HepG2 (cell line): ENCODE data around the gene EFNA3. TPM values are rescaled to one million over a fixed set of nuclear protein-coding genes. Genes with fewer than 3 reads are reported as not detected.

Experiments
- ARID2 ChIP-seq: sonication (generic); formaldehyde crosslinking; IDR thresholded peaks from 2 replicates; pipeline ENCODE4 v1.8.1; 2022; ENCODE audit warnings: mild to moderate bottlenecking, missing genetic modification reagents, borderline replicate concordance
- ATF5 ChIP-seq: sonication (generic); formaldehyde crosslinking; IDR thresholded peaks from 2 replicates; pipeline ENCODE4 v1.4.0; 2020; ENCODE audit warnings: mild to moderate bottlenecking, low read depth, missing genetic modification reagents
- FOXK1 ChIP-seq: sonication (generic); formaldehyde crosslinking; IDR thresholded peaks from 2 replicates; pipeline ENCODE4 v1.4.0; 2020; ENCODE audit warnings: low read depth, missing genetic modification reagents, borderline replicate concordance
- GABPA ChIP-seq, 2 experiments: IDR thresholded peaks; 2 replicates each; pipeline ENCODE4 v1.6.1; 2011 to 2016; ENCODE audit warnings: low read depth in 2 of 2, low read length in 1 of 2, missing biosample characterization in 1 of 2, missing genetic modification characterization in 1 of 2
- KDM5A ChIP-seq: fragments of 200-600 bp; sonication (generic); IDR thresholded peaks from 2 replicates; pipeline ENCODE4 v1.7.0; 2018; ENCODE audit warnings: antibody characterized with exemption, mild to moderate bottlenecking, low read length, borderline replicate concordance
- MIER3 ChIP-seq: IDR thresholded peaks from 2 replicates; pipeline ENCODE4 v1.6.1; 2016; ENCODE audit warnings: missing compliant biosample characterization, borderline replicate concordance
- NR2F6 ChIP-seq, 2 experiments: IDR thresholded peaks; 2 replicates each; pipeline ENCODE4 v1.6.1; 2016; ENCODE audit warnings: antibody characterized with exemption in 1 of 2, mild to moderate bottlenecking in 1 of 2
- NR3C1 ChIP-seq: sonication (generic); formaldehyde crosslinking; IDR thresholded peaks from 2 replicates; pipeline ENCODE4 v1.4.0; 2020; ENCODE audit warnings: missing genetic modification reagents
- NRL ChIP-seq: sonication (generic); formaldehyde crosslinking; IDR thresholded peaks from 2 replicates; pipeline ENCODE4 v1.5.0; 2020; ENCODE audit warnings: missing genetic modification reagents, mild to moderate bottlenecking, moderate library complexity, borderline replicate concordance
- SATB2 ChIP-seq: sonication (generic); formaldehyde crosslinking; IDR thresholded peaks from 2 replicates; pipeline ENCODE4 v1.5.0; 2020; ENCODE audit warnings: missing genetic modification reagents
- SMAD1 ChIP-seq: sonication (generic); formaldehyde crosslinking; IDR thresholded peaks from 2 replicates; pipeline ENCODE4 v1.4.0; 2020; ENCODE audit warnings: missing genetic modification reagents, low read depth, mild to moderate bottlenecking, borderline replicate concordance
- TEAD3 ChIP-seq: optimal IDR thresholded peaks from 2 replicates; pipeline ENCODE3; 2016; ENCODE audit warnings: borderline replicate concordance
- ZNF333 ChIP-seq: sonication (generic); formaldehyde crosslinking; IDR thresholded peaks from 2 replicates; pipeline ENCODE4 v1.4.0; 2020; ENCODE audit warnings: mild to moderate bottlenecking, missing genetic modification reagents, borderline replicate concordance
- ZNF761 ChIP-seq: sonication (generic); formaldehyde crosslinking; conservative IDR thresholded peaks from 2 replicates; pipeline ENCODE4 v1.4.0; 2020; ENCODE audit warnings: mild to moderate bottlenecking, missing genetic modification reagents
- ZNF850 ChIP-seq: sonication (generic); formaldehyde crosslinking; conservative IDR thresholded peaks from 2 replicates; pipeline ENCODE4 v1.9.0; 2021; ENCODE audit warnings: mild to moderate bottlenecking, missing genetic modification reagents
- ZNF891 ChIP-seq: sonication (generic); formaldehyde crosslinking; IDR thresholded peaks from 2 replicates; pipeline ENCODE4 v1.5.0; 2020; ENCODE audit warnings: mild to moderate bottlenecking, missing genetic modification reagents
- polyA plus RNA-seq, 8 experiments: library from polyadenylated mRNA; depleted of rRNA in 3 of 8; stranded (reverse) in 7 of 8; unstranded in 1 of 8; fragments of >200 nt; fragmentation: Illumina TruSeq in 4 of 8; extraction: Trizol in 4 of 8; gene quantifications; 2 replicates each; pipeline versions ENCODE4 v1.2.1 to v1.2.3, GENCODE V29; 2011 to 2016; ENCODE audit warnings: low read depth in 4 of 8, missing spikeins in 1 of 8, mixed read lengths in 1 of 8; ENCODE audit not compliant: insufficient read depth in 1 of 8
- total RNA-seq, 5 experiments: library from RNA; depleted of rRNA; stranded (reverse); fragments of >200 nt; fragmentation: Illumina TruSeq; extraction: Trizol; gene quantifications; 2 replicates each; pipeline ENCODE4 v1.2.3, GENCODE V29; 2016; ENCODE audit warnings: low read depth in 1 of 5
- TF ChIP-seq, protein P1 (sequence below): sonication (generic); formaldehyde crosslinking; IDR thresholded peaks from 2 replicates; pipeline ENCODE4 v1.8.1; 2022; ENCODE audit warnings: mild to moderate bottlenecking, missing genetic modification reagents
- TF ChIP-seq, protein P2 (sequence below): sonication (generic); formaldehyde crosslinking; IDR thresholded peaks from 2 replicates; pipeline ENCODE4 v1.4.0; 2020; ENCODE audit warnings: mild to moderate bottlenecking, missing genetic modification reagents
- TF ChIP-seq, protein P3 (sequence below): sonication (generic); formaldehyde crosslinking; IDR thresholded peaks from 2 replicates; pipeline ENCODE4 v1.4.0; 2020; ENCODE audit warnings: mild to moderate bottlenecking, missing genetic modification reagents
- TF ChIP-seq, protein P4 (sequence below): IDR thresholded peaks from 2 replicates; pipeline ENCODE4 v1.6.1; 2018; ENCODE audit warnings: missing genetic modification reagents, mild to moderate bottlenecking, missing compliant biosample characterization

The EFNA3 gene
- total and polyA plus RNA-seq, 2 of the 13 experiments (the other 11 are each of a cell fraction or from before 2014, with no cell fraction given), result 1.0 to 5.7 TPM

GRCh38 chr1:155063550-155064110 is 15.0 kb upstream of the EFNA3 start, which contains the start of gene EFNA4 (continued):
- TF ChIP-seq, protein P1, sequence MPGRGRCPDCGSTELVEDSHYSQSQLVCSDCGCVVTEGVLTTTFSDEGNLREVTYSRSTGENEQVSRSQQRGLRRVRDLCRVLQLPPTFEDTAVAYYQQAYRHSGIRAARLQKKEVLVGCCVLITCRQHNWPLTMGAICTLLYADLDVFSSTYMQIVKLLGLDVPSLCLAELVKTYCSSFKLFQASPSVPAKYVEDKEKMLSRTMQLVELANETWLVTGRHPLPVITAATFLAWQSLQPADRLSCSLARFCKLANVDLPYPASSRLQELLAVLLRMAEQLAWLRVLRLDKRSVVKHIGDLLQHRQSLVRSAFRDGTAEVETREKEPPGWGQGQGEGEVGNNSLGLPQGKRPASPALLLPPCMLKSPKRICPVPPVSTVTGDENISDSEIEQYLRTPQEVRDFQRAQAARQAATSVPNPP (CRISPR knock-in tag), result no peak
- TF ChIP-seq ARID2 (CRISPR knock-in tag) (peak; percentile 56; the same call in 1 of the 2 replicates), ZNF850 (no peak), SMAD1 (CRISPR knock-in tag) (0 out of 2 replicates have a peak, but pooled peaks have one; percentile 68), ZNF891 (CRISPR knock-in tag) (peak; percentile 31; the same call in 1 of the 2 replicates), NRL (peak; percentile 64; the same call in 1 of the 2 replicates), FOXK1 (no peak; the same call in 1 of the 2 replicates), NR2F6 (IDR thresholded peaks at IDR 0.05) (no peak), NR2F6 (CRISPR knock-in tag; IDR thresholded peaks at IDR 0.05) (peak; percentile 9; the same call in 1 of the 2 replicates), TEAD3 (CRISPR knock-in tag) (peak; percentile 24), KDM5A (peak; percentile 82), ZNF333 (CRISPR knock-in tag) (0 out of 2 replicates have a peak, but pooled peaks have one; percentile 33), ZNF761 (CRISPR knock-in tag) (no peak), MIER3 (CRISPR knock-in tag) (no peak), SATB2 (CRISPR knock-in tag) (no peak), NR3C1 (CRISPR knock-in tag) (no peak), GABPA (IDR thresholded peaks at IDR 0.05; ENCODE audit: low read depth, low read length) (no peak), GABPA (CRISPR knock-in tag; IDR thresholded peaks at IDR 0.05; ENCODE audit: low read depth) (peak; percentile 39; the same call in 1 of the 2 replicates), ATF5 (CRISPR knock-in tag) (no peak)
- TF ChIP-seq, protein P2, sequence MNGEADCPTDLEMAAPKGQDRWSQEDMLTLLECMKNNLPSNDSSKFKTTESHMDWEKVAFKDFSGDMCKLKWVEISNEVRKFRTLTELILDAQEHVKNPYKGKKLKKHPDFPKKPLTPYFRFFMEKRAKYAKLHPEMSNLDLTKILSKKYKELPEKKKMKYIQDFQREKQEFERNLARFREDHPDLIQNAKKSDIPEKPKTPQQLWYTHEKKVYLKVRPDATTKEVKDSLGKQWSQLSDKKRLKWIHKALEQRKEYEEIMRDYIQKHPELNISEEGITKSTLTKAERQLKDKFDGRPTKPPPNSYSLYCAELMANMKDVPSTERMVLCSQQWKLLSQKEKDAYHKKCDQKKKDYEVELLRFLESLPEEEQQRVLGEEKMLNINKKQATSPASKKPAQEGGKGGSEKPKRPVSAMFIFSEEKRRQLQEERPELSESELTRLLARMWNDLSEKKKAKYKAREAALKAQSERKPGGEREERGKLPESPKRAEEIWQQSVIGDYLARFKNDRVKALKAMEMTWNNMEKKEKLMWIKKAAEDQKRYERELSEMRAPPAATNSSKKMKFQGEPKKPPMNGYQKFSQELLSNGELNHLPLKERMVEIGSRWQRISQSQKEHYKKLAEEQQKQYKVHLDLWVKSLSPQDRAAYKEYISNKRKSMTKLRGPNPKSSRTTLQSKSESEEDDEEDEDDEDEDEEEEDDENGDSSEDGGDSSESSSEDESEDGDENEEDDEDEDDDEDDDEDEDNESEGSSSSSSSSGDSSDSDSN (CRISPR knock-in tag), result peak; percentile 40
- TF ChIP-seq, protein P3, sequence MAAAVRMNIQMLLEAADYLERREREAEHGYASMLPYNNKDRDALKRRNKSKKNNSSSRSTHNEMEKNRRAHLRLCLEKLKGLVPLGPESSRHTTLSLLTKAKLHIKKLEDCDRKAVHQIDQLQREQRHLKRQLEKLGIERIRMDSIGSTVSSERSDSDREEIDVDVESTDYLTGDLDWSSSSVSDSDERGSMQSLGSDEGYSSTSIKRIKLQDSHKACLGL (CRISPR knock-in tag), result peak; percentile 53; the same call in 1 of the 2 replicates
- TF ChIP-seq, protein P4, sequence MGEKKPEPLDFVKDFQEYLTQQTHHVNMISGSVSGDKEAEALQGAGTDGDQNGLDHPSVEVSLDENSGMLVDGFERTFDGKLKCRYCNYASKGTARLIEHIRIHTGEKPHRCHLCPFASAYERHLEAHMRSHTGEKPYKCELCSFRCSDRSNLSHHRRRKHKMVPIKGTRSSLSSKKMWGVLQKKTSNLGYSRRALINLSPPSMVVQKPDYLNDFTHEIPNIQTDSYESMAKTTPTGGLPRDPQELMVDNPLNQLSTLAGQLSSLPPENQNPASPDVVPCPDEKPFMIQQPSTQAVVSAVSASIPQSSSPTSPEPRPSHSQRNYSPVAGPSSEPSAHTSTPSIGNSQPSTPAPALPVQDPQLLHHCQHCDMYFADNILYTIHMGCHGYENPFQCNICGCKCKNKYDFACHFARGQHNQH, result no peak
